SH-SY5Y (cell line): ENCODE data around the gene CDC20.

ENCODE experiments used
- GATA2 ChIP-seq: IDR thresholded peaks from 2 replicates; pipeline ENCODE4 v1.6.1; 2011; ENCODE audit warnings: mild to moderate bottlenecking, low read depth, low read length
- GATA3 ChIP-seq: IDR thresholded peaks from 2 replicates; pipeline ENCODE4 v1.6.1; 2011; ENCODE audit warnings: low read depth, mild to moderate bottlenecking, low read length, moderate library complexity

CDC20 gene

GRCh38 chr1:43358746-43359693, at the start of gene CDC20:
CDC20 (plus strand) TSS chr1:43358981; CDS start chr1:43359216, 235 bp downstream.
- no peak for TF ChIP-seq GATA2
- TF ChIP-seq GATA3, result no peak

- TF ChIP-seq GATA2 (no peak), GATA3 (no peak)
Measured at GRCh38 chr1:43309405-43310025, 49.3 kb upstream of the CDC20 start.

GRCh38 chr1:43311521-43311920, 47.3 kb upstream of the CDC20 start:
- TF ChIP-seq GATA3, result no peak
- TF ChIP-seq GATA2, result no peak

- TF ChIP-seq GATA3 (no peak), GATA2 (no peak)
Measured at GRCh38 chr1:43312212-43312623, 46.6 kb upstream of the CDC20 start.

GRCh38 chr1:43312663-43313515, 45.9 kb upstream of the CDC20 start:
- TF ChIP-seq GATA3 (no peak), GATA2 (no peak)

GRCh38 chr1:43313771-43314170, 45.0 kb upstream of the CDC20 start:
- TF ChIP-seq GATA2, result no peak
- TF ChIP-seq GATA3, result no peak

- no peak for TF ChIP-seq GATA3
- no peak for TF ChIP-seq GATA2
Measured at GRCh38 chr1:43314233-43314632, 44.5 kb upstream of the CDC20 start.

GRCh38 chr1:43315481-43315880, 43.3 kb upstream of the CDC20 start:
- no peak for TF ChIP-seq GATA3
- TF ChIP-seq GATA2, result no peak

GRCh38 chr1:43315963-43316737, 42.6 kb upstream of the CDC20 start:
- no peak for TF ChIP-seq GATA3
- no peak for TF ChIP-seq GATA2

- TF ChIP-seq GATA2 (no peak), GATA3 (no peak)
Measured at GRCh38 chr1:43316738-43317520, 41.9 kb upstream of the CDC20 start.

- TF ChIP-seq GATA3, result no peak
- TF ChIP-seq GATA2, result no peak
Measured at GRCh38 chr1:43317817-43318471, 40.8 kb upstream of the CDC20 start.

- no peak for TF ChIP-seq GATA3
Measured at GRCh38 chr1:43318831-43319230, 40.0 kb upstream of the CDC20 start.

GRCh38 chr1:43319288-43319687, 39.5 kb upstream of the CDC20 start:
- TF ChIP-seq GATA3 (no peak), GATA2 (no peak)
